Mesothelial cell of epicardium (in vitro differentiated cells): ENCODE data around the gene TLR6. TPM values are rescaled to one million over a fixed set of nuclear protein-coding genes. Genes with fewer than 3 reads are reported as not detected.

Experiments
- DNase-seq, 2 experiments: peaks; one replicate each; pipeline ENCODE4 v3.0.0; 2021; ENCODE audit warnings: low spot score in 2 of 2; ENCODE audit not compliant: unreplicated experiment in 2 of 2
- H3K27ac Mint-ChIP-seq: 2 replicates; pipeline ENCODE4 v1.8.0; 2021; ENCODE audit warnings: mixed read lengths
- H3K27me3 Mint-ChIP-seq: 2 replicates; pipeline ENCODE4 v1.8.0; 2021; ENCODE audit warnings: low read depth, mixed read lengths
- H3K36me3 Mint-ChIP-seq: 2 replicates; pipeline ENCODE4 v1.8.0; 2021; ENCODE audit warnings: mixed read lengths
- H3K4me1 Mint-ChIP-seq: 2 replicates; pipeline ENCODE4 v1.8.0; 2021; ENCODE audit warnings: mixed read lengths
- H3K4me3 Mint-ChIP-seq: 2 replicates; pipeline ENCODE4 v1.8.0; 2021; ENCODE audit warnings: mild to moderate bottlenecking, moderate library complexity, mixed read lengths
- H3K9me3 Mint-ChIP-seq: 2 replicates; pipeline ENCODE4 v1.8.0; 2021; ENCODE audit warnings: mixed read lengths
- total RNA-seq: library from RNA; stranded (reverse); gene quantifications from 3 replicates; pipeline ENCODE4 v1.2.1, GENCODE V29; 2021
- TF ChIP-seq, protein P1 (sequence below): fragments of 200-600 bp; sonication (generic); IDR thresholded peaks from one replicate; pipeline ENCODE4 v1.5.0; 2021; ENCODE audit warnings: antibody characterized with exemption; ENCODE audit not compliant: unreplicated experiment

TLR6 gene
- total RNA-seq, 1 donor from 2014 or later = 0.98 TPM

DNA sequence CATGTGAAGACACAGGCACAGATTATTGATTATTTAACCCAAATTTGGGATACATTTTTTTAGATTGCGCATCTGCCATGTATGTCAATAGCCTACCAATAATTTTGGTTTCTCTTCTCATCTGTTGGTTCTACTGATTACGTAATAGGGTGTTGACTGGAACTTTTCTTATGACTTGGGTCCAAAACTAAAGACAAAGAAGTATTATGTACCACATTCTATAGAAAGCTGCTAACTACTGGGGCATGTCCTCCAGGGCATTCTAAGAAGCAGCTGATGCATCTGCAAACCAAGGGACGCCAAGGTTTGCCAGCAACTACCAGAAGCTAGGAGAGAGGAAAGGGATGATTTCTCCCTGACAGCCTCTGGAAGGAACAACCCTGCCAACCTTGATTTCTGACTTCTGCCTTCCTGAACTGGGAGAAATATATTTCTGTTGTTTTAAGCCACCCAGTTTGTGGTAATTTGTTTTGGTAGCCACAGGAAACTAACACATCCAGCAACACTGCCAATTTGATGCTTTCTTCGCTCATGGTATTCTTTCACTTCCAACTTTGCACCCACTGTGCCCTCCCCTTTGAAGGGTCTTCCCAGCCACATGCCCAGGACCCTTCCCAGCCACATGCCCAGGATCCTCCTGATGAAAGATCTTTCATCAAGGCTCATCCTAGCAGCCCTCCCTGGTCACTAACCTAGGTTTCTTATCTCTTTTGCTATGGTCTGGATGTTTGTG is 36.1 kb downstream of the TLR6 start:
- no peak for DNase-seq
- Mint-ChIP-seq H3K36me3 (peaks cover 2% of the 10 kb centered on the region), H3K4me1 (peaks cover 22% of the 10 kb centered on the region), H3K27me3 (no peaks in the 10 kb centered on the region), H3K27ac (no peak overlapping the region), H3K4me3 (no peak overlapping the region), H3K9me3 (peaks cover 21% of the 10 kb centered on the region)
- TF ChIP-seq, protein P1, sequence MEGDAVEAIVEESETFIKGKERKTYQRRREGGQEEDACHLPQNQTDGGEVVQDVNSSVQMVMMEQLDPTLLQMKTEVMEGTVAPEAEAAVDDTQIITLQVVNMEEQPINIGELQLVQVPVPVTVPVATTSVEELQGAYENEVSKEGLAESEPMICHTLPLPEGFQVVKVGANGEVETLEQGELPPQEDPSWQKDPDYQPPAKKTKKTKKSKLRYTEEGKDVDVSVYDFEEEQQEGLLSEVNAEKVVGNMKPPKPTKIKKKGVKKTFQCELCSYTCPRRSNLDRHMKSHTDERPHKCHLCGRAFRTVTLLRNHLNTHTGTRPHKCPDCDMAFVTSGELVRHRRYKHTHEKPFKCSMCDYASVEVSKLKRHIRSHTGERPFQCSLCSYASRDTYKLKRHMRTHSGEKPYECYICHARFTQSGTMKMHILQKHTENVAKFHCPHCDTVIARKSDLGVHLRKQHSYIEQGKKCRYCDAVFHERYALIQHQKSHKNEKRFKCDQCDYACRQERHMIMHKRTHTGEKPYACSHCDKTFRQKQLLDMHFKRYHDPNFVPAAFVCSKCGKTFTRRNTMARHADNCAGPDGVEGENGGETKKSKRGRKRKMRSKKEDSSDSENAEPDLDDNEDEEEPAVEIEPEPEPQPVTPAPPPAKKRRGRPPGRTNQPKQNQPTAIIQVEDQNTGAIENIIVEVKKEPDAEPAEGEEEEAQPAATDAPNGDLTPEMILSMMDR = no peak

DNA sequence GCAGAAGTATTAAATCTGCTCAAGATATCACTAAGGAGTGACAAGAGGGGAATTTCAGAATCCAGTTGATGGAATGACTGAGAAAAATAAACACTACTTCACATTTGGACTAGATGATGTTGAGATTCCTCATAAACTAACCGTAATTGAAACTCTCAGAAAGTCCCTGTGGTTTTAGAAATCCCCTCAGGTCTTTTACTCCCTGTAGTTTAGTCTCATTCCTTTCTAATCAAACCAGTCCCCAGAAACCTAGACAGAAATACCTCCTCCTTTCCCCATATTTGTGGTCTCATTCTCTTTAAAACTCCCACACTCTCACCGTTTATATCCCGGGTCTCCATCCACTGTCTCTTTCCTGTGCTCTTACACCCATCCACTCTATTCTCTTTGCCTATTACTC is 37.0 kb downstream of the TLR6 start:
- no peak for DNase-seq
- no peaks in the 10 kb centered on the region for H3K27me3 Mint-ChIP-seq
- peaks cover 22% of the 10 kb centered on the region for H3K4me1 Mint-ChIP-seq
- H3K4me3 Mint-ChIP-seq = no peak overlapping the region
- peak overlapping the region; percentile 4 for H3K27ac Mint-ChIP-seq
- H3K36me3 Mint-ChIP-seq = peaks cover 2% of the 10 kb centered on the region
- TF ChIP-seq, protein P1 = no peak
- H3K9me3 Mint-ChIP-seq = peaks cover 24% of the 10 kb centered on the region

DNA sequence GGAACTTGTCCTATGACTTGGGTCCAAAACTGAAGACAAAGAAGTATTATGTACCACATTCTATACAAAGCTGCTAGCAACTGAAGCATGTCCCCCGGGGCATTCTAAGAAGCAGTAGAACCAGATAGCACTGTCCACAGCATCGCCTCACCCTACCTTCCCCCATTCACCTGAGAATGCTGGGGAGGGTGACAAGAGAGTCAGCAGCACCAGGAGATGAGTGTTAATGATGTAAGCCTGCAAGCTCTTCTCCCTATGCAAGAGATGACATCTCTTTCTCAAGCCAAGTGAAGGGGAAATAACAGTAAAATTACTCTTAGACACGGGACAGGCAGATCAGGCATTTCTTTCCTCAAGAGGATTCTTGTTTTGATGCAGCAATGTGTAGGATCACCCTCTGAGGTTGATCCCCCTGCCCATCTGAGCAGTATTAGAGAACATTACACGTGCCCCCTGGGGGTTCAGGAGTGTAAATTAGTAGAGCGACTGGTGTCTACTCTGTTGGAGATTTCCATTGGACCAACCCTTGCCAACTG is 38.1 kb downstream of the TLR6 start:
- Mint-ChIP-seq H3K9me3 (peaks cover 25% of the 10 kb centered on the region), H3K36me3 (no peaks in the 10 kb centered on the region), H3K27me3 (no peaks in the 10 kb centered on the region), H3K4me1 (peaks cover 22% of the 10 kb centered on the region), H3K27ac (no peak overlapping the region), H3K4me3 (no peak overlapping the region)
- TF ChIP-seq, protein P1 = no peak
- no peak for DNase-seq

DNA sequence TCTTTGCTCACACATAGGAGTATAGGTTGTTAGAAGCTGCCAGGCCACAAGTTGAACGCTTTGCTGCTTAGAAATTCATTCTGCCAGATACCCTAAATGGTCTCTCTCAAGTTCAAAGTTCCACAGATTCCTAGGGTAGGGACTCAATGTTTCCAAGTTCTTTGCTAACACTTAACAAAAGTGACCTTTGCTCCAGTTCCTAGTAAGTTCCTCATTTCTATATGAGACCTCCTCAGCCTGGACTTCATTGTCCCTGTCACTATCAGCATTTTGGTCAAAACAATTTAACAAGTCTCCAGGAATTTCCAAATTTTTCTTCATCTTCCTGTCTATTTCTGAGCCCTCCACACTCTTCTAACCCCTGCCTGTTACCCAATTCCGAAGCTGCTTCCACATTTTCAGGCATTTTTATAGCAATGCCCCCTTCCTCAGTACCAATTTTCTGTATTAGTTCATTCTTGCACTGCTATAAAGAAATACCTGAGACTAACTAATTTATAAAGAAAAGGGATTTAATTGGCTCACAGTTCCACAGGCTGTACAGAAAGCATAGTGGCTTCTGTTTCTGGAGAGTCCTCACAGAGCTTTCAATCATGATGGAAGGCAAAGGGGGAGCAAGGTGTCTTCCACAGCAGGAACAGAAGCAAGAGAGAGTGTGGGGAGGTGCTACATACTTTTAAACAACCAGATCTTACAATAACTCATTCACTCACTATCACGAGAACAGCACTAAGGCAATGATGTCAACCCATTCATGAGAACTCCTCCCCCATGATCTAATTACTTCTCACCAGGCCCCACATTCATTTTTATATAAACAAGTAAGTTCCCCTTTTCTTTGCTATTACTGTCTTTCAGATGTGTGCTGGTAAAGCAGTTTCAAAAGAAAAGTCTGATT is 40.5 kb downstream of the TLR6 start:
- H3K36me3 Mint-ChIP-seq = no peaks in the 10 kb centered on the region
- TF ChIP-seq, protein P1 = no peak
- peaks cover 13% of the 10 kb centered on the region for H3K9me3 Mint-ChIP-seq
- H3K4me1 Mint-ChIP-seq = peaks cover 22% of the 10 kb centered on the region
- H3K27ac Mint-ChIP-seq = no peak overlapping the region
- no peak for DNase-seq
- no peaks in the 10 kb centered on the region for H3K27me3 Mint-ChIP-seq
- H3K4me3 Mint-ChIP-seq = no peak overlapping the region

DNA sequence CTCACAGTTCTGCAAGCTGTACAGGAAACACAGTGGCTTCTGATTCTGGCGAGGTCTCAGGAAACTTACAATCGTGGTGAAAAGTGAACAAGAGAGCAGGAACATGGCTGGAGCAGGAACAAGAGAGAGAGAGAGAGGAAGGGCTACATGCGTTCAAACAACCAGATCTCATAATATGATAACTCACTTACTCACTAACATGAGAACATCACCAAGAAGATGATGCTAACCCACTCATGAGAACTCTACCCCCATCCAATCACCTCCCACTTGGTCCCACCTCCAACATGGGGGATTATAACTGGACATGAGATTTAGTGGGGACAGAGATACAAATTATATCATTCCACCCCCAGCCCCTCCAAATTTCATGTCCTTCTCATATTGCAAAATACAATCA is 42.2 kb downstream of the TLR6 start:
- no peaks in the 10 kb centered on the region for H3K27me3 Mint-ChIP-seq
- H3K4me1 Mint-ChIP-seq = peaks cover 15% of the 10 kb centered on the region
- DNase-seq = no peak
- TF ChIP-seq, protein P1 = no peak
- peaks cover 13% of the 10 kb centered on the region for H3K9me3 Mint-ChIP-seq
- no peak overlapping the region for H3K4me3 Mint-ChIP-seq
- H3K27ac Mint-ChIP-seq = no peak overlapping the region
- H3K36me3 Mint-ChIP-seq = no peaks in the 10 kb centered on the region
